SK-N-SH treated with all-trans-retinoic acid at 6 μM for 48 hours (cell line): ENCODE measurements around the gene PCBP3.

Source experiments
- CSRNP3 ChIP-seq: fragments of 250-450 bp; sonication (Bioruptor Pico); IDR thresholded peaks from 2 replicates; pipeline ENCODE4 v1.5.1; 2021; ENCODE audit warnings: mild to moderate bottlenecking, moderate library complexity
- ISL1 ChIP-seq: fragments of 250-450 bp; sonication (Bioruptor Pico); IDR thresholded peaks from 2 replicates; pipeline ENCODE4 v2.1.2; 2022; ENCODE audit warnings: mild to moderate bottlenecking, moderate library complexity
- PATZ1 ChIP-seq: fragments of 250-450 bp; sonication (Bioruptor Pico); IDR thresholded peaks from 2 replicates; pipeline ENCODE4 v1.8.0; 2020; ENCODE audit warnings: mild to moderate bottlenecking, moderate library complexity, borderline replicate concordance
- ZC3H10 ChIP-seq: fragments of 250-450 bp; sonication (Bioruptor Pico); IDR thresholded peaks from 2 replicates; pipeline ENCODE4 v1.5.1; 2021; ENCODE audit warnings: mild to moderate bottlenecking, moderate library complexity
- ZFP3 ChIP-seq: fragments of 250-450 bp; sonication (Bioruptor Pico); IDR thresholded peaks from 2 replicates; pipeline ENCODE4 v1.5.0; 2020; ENCODE audit warnings: mild to moderate bottlenecking, moderate library complexity

GRCh38 chr21:45870421-45870820, 226.9 kb downstream of the PCBP3 start:
- TF ChIP-seq PATZ1 (CRISPR knock-in tag) (no peak), ZFP3 (CRISPR knock-in tag) (no peak), ISL1 (CRISPR knock-in tag) (no peak), ZC3H10 (CRISPR knock-in tag) (no peak), CSRNP3 (no peak)
